GM12878 (cell line): ENCODE measurements around the gene MTMR1. TPM values are rescaled to one million over a fixed set of nuclear protein-coding genes. Genes with fewer than 3 reads are reported as not detected.

Experiments
- ATAC-seq: fragments of 200-7000 bp; cut with Tn5 transposase; 3 replicates; pipeline ENCODE4 v1.9.1; 2020; ENCODE audit warnings: mild to moderate bottlenecking, moderate library complexity
- BruUV-seq: library from RNA; stranded (reverse); fragments of 400-500 nt; replicated peaks from 2 replicates; lab custom pipeline; 2021; lab: Mats Ljungman, UMichigan
- CTCF ChIA-PET: fragments of 300-600 bp; sonication (Branson Sonifier 250); formaldehyde crosslinking; extraction: SDS; loops from one replicate; lab custom pipeline; 2021; ENCODE audit warnings: inconsistent platforms; lab: Yijun Ruan, JAX
- POLR2A ChIA-PET: fragments of 350-600 bp; formaldehyde crosslinking; extraction: SDS; loops from one replicate; lab custom pipeline; 2021; ENCODE audit warnings: inconsistent platforms; lab: Charles Lee
- RAD21 ChIA-PET: fragments of 300-600 bp; sonication (Branson Sonifier 250); formaldehyde crosslinking; loops from one replicate; lab custom pipeline; 2023; ENCODE audit warnings: antibody characterized with exemption; ENCODE audit not compliant: unreplicated experiment; lab: Charles Lee
- SMC1A ChIA-PET: fragments of 300-600 bp; sonication (Branson Sonifier 250); formaldehyde crosslinking; loops from one replicate; lab custom pipeline; 2023; ENCODE audit not compliant: unreplicated experiment, uncharacterized antibody; lab: Charles Lee
- DNase-seq: peaks from one replicate; pipeline ENCODE4 v3.0.0-alpha.2; 2011; ENCODE audit warnings: low read depth, low spot score
- FAIRE-seq: peaks from 3 replicates; lab custom pipeline; 2011; peaks lifted over from hg19 to GRCh38; lab: Jason Lieb, UNC
- H2AFZ ChIP-seq: 2 replicates; pipeline ENCODE4 v1.6.0; 2011; ENCODE audit warnings: low read depth, low read length, control low read depth; ENCODE audit not compliant: control insufficient read depth
- H3K27ac ChIP-seq: 2 replicates; pipeline ENCODE4 v1.5.1; 2011; ENCODE audit warnings: control low read depth; ENCODE audit not compliant: control insufficient read depth, insufficient read depth
- H3K27me3 ChIP-seq, 2 experiments: replicated peaks in 1 of 2; 2 replicates each; pipeline versions ENCODE4 v1.6.0 to v1.6.1; 2011; ENCODE audit warnings: low read length in 1 of 2; ENCODE audit not compliant: control insufficient read depth in 2 of 2, insufficient read depth in 2 of 2
- H3K36me3 ChIP-seq, 2 experiments: 2 replicates each; pipeline ENCODE4 v1.5.1; 2011; ENCODE audit warnings: low read length in 1 of 2; ENCODE audit not compliant: control insufficient read depth in 2 of 2, insufficient read depth in 2 of 2
- H3K4me1 ChIP-seq: 2 replicates; pipeline ENCODE4 v1.6.1; 2011; ENCODE audit warnings: mild to moderate bottlenecking, low read length, moderate library complexity, mixed read lengths; ENCODE audit not compliant: control insufficient read depth, insufficient read depth
- H3K4me2 ChIP-seq: 2 replicates; pipeline ENCODE4 v1.6.0; 2011; ENCODE audit warnings: control low read depth; ENCODE audit not compliant: control insufficient read depth, insufficient read depth
- H3K4me3 ChIP-seq: fragments of 200-600 bp; sonication (generic); 2 replicates; pipeline ENCODE4 v1.5.1; 2016
- H3K79me2 ChIP-seq: 2 replicates; pipeline ENCODE4 v1.6.0; 2011; ENCODE audit warnings: low read length; ENCODE audit not compliant: control insufficient read depth, insufficient read depth
- H3K9ac ChIP-seq: 2 replicates; pipeline ENCODE4 v1.8.0; 2011; ENCODE audit warnings: low read length, control low read depth, mixed read lengths; ENCODE audit not compliant: control insufficient read depth, insufficient read depth
- H3K9me3 ChIP-seq: replicated peaks from 3 replicates; pipeline ENCODE4 v1.5.1; 2011; ENCODE audit warnings: mild to moderate bottlenecking, low read length; ENCODE audit not compliant: control insufficient read depth, insufficient read depth
- H4K20me1 ChIP-seq: 2 replicates; pipeline ENCODE4 v1.6.0; 2011; ENCODE audit not compliant: control insufficient read depth, insufficient read depth
- CTCF ChIP-seq, 3 experiments: IDR thresholded peaks in 2 of 3; conservative IDR thresholded peaks in 1 of 3; 2 replicates each; pipeline ENCODE4 v1.5.1; 2011; ENCODE audit warnings: low read depth in 3 of 3, low read length in 3 of 3, mild to moderate bottlenecking in 3 of 3, control low read depth in 2 of 3, moderate library complexity in 2 of 3, inconsistent platforms in 1 of 3, mixed read lengths in 1 of 3; ENCODE audit not compliant: control insufficient read depth in 2 of 3, insufficient read depth in 1 of 3; ENCODE audit errors: extremely low read depth in 1 of 3
- LARP7 ChIP-seq: fragments of 450-650 bp; IDR thresholded peaks from 2 replicates; pipeline ENCODE4 v1.6.1; 2017; ENCODE audit warnings: mild to moderate bottlenecking
- MTA3 ChIP-seq: IDR thresholded peaks from 2 replicates; pipeline ENCODE4 v1.6.1; 2012; ENCODE audit warnings: low read length, inconsistent platforms, borderline replicate concordance
- PKNOX1 ChIP-seq: fragments of 450-650 bp; IDR thresholded peaks from 2 replicates; pipeline ENCODE4 v1.6.1; 2016; ENCODE audit warnings: mild to moderate bottlenecking
- RAD21 ChIP-seq: IDR thresholded peaks from 2 replicates; pipeline ENCODE4 v1.6.1; 2011; ENCODE audit warnings: mild to moderate bottlenecking, low read depth, low read length, moderate library complexity; ENCODE audit not compliant: insufficient read depth
- SMC3 ChIP-seq: IDR thresholded peaks from 2 replicates; pipeline ENCODE4 v1.6.1; 2011; ENCODE audit warnings: low read length, improper control_type of control experiment, borderline replicate concordance
- YY1 ChIP-seq: IDR thresholded peaks from 2 replicates; pipeline ENCODE4 v1.6.1; 2011; ENCODE audit warnings: low read depth, mild to moderate bottlenecking, low read length
- WGBS: methylation state at CpG from one replicate; pipeline ENCODE4 v1.1.6; 2016; ENCODE audit warnings: low lambda C conversion rate; ENCODE audit not compliant: insufficient replicate concordance, insufficient coverage; ENCODE audit errors: missing lambda C conversion rate; 5-methylcytosine and 5-hydroxymethylcytosine counted together
- in situ Hi-C: fragments of 300-500 bp; cut with MboI; formaldehyde crosslinking; loops from 9 replicates; pipeline ENCODE4 v1.14.3; 2018; ENCODE audit warnings: mixed read lengths
- intact Hi-C: fragments of 100-400 bp; cut with micrococcal nuclease; formaldehyde crosslinking; loops from one replicate; pipeline ENCODE4 v1.14.2; 2022; ENCODE audit not compliant: unreplicated experiment
- polyA plus RNA-seq, 11 experiments: library from polyadenylated mRNA; depleted of rRNA in 4 of 11; unstranded in 6 of 11; stranded (reverse) in 5 of 11; fragments of >200 nt; fragmentation: Nextera tagmentation in 4 of 11; fragmentation: Illumina TruSeq in 1 of 11; extraction: Ambion mirVana in 4 of 11; extraction: Trizol in 1 of 11; gene quantifications; 1 replicate in 1 of 11; 2 replicates in 10 of 11; pipeline versions ENCODE4 v1.2.1 to v1.2.3, GENCODE V29; 2011 to 2016; ENCODE audit warnings: inconsistent platforms in 2 of 11, missing spikeins in 2 of 11, low read depth in 1 of 11
- total RNA-seq, 4 experiments: library from RNA; depleted of rRNA in 3 of 4; stranded (reverse); fragments of >200 nt in 3 of 4; fragmentation: Illumina TruSeq in 1 of 4; extraction: Trizol in 1 of 4; gene quantifications; 2 replicates each; pipeline versions ENCODE4 v1.2.1 to v1.2.3, GENCODE V29; 2013 to 2021

Gene MTMR1
- total and polyA plus RNA-seq, 10 of the 15 experiments (the other 5 are each of a cell fraction or from before 2014, with no cell fraction given) = 1.2 to 32.2 (median 22.9) TPM

GRCh38 chrX:150772150-150772970 lies 79.2 kb downstream of the MTMR1 start:
- no peak for FAIRE-seq
- Histone ChIP-seq H2AFZ (no peak overlapping the region), H3K27ac (no peak overlapping the region), H3K4me1 (no peaks in the 10 kb centered on the region), H4K20me1 (no peaks in the 10 kb centered on the region; the same call in 1 of the 2 replicates), H3K9me3 (no peaks in the 10 kb centered on the region), H3K4me2 (no peak overlapping the region)
- peak; percentile 98 for ATAC-seq
- no TSS peak for BruUV-seq
- SMC1A ChIA-PET = interaction anchor here (1.0 to 5.1 kb wide), 3 partner anchors 146 to 310 kb away, joined by 3 to 40 read pairs (median 4); no protein-coding TSS in a partner anchor
- RAD21 ChIA-PET = interaction anchor here (0.6 to 2.5 kb wide), 5 partner anchors 107 to 378 kb away, joined by 3 to 43 read pairs (median 4); no protein-coding TSS in a partner anchor
- TF ChIP-seq SMC3 (peak; percentile 89), LARP7 (0 out of 2 replicates have a peak, but pooled peaks have one; percentile 30), YY1 (peak; percentile 51; the same call in 1 of the 2 replicates), PKNOX1 (no peak), CTCF (IDR thresholded peaks at IDR 0.05 in 2 of 3, conservative IDR thresholded peaks at IDR 0.05 in 1 of 3; ENCODE audit: control insufficient read depth in 2 of 3, extremely low read depth in 1 of 3, insufficient read depth in 1 of 3, low read depth in 3 of 3, low read length in 3 of 3) (peak; percentile 76 to 91 (median 86)), RAD21 (peak; percentile 98), MTA3 (no peak)
- TF ChIP-seq, all 136 proteins: peak for 5
- H3K9ac ChIP-seq = no peak overlapping the region
- no peak overlapping the region for H3K4me3 ChIP-seq
- no peaks in the 10 kb centered on the region; a peak in 2 of 4 replicates for H3K36me3 ChIP-seq
- WGBS = 36% methylated on average over 26 of the region's 26 CpGs
- POLR2A ChIA-PET = no interaction called here
- in situ Hi-C loops = loop anchor here (5.0 to 25.0 kb wide), 2 partner anchors 230 to 915 kb away; partner anchors contain the start of gene PRRG3
- DNase-seq = no peak
- intact Hi-C loops = loop anchor here (1.0 to 10.0 kb wide), 5 partner anchors 212 to 910 kb away; partner anchors contain the start of gene HMGB3
- no peaks in the 10 kb centered on the region for H3K79me2 ChIP-seq
- CTCF ChIA-PET = interaction anchor here (0.7 to 8.1 kb wide), 15 partner anchors 8 to 909 kb away, joined by 3 to 95 read pairs (median 4); no protein-coding TSS in a partner anchor
- no peaks in the 10 kb centered on the region for H3K27me3 ChIP-seq
